CD4-positive, alpha-beta T cell treated with Interleukin-4 for 1 hour (primary cell): Measurements from ENCODE around the gene GPR107.
A peak's percentile ranks its signal among the peaks of the same experiment; 100 is the strongest.

Source experiments
- DNase-seq, 2 donors: peaks; one replicate each; pipeline ENCODE4 v3.0.0-alpha.2; 2020 to 2022

Gene GPR107

DNA sequence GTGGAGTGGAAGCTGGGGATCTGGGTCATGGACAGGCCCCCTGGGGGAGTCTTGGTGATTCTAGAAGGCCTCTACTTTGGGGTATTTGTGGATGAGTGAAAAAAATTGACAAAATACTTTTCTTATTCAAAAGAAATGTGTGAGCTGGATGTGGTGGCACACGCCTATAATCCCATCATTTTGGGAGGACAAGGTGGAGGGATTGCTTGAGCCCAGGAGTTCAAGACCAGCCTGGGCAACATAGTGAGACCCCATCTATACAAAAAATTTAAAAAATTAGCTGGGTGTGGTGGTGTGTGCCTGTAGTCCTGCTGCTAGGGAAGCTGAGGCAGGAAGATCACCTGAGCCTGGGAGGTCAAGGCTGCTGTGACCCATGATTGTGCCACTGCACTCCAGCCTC lies 111.9 kb downstream of the GPR107 start:
- DNase-seq = no peak

DNA sequence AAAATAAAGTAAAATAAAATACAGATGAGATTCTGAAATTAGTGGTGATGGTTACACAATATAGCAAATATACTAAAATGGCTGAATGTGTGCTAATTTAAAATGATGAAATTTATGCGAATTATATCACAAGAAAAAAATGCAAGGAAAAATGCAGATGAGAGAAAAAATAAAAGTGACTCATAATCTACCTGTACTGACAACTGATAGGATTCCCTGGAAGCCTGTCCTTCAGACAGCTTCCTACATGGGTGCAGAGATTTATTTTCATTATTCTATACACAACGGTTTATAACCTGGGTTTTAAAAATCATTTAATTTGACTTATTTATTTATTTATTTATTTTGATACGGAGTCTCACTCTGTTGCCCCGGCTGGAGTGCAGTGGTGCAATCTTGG lies 112.7 kb downstream of the GPR107 start:
- no peak for DNase-seq

DNA sequence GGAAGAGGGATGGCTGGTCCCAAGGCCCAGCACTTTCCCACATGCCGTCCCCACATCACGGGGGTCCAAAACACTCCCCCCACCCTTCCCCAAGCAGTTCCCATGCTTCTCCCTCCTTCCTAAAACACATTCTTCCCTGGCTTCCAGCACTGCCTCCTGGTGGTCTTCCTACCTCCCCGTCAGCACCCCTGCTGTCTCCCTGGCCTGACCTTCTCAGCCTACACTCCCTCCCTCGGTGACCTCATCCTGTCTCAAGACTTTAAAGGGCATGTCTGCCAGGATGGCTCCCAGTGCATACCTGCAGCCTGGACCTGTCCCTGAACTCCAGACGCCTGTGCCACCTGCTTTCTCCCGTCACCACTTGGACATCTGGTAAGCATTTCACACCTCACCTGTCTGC lies 114.2 kb downstream of the GPR107 start:
- DNase-seq = no peak

DNA sequence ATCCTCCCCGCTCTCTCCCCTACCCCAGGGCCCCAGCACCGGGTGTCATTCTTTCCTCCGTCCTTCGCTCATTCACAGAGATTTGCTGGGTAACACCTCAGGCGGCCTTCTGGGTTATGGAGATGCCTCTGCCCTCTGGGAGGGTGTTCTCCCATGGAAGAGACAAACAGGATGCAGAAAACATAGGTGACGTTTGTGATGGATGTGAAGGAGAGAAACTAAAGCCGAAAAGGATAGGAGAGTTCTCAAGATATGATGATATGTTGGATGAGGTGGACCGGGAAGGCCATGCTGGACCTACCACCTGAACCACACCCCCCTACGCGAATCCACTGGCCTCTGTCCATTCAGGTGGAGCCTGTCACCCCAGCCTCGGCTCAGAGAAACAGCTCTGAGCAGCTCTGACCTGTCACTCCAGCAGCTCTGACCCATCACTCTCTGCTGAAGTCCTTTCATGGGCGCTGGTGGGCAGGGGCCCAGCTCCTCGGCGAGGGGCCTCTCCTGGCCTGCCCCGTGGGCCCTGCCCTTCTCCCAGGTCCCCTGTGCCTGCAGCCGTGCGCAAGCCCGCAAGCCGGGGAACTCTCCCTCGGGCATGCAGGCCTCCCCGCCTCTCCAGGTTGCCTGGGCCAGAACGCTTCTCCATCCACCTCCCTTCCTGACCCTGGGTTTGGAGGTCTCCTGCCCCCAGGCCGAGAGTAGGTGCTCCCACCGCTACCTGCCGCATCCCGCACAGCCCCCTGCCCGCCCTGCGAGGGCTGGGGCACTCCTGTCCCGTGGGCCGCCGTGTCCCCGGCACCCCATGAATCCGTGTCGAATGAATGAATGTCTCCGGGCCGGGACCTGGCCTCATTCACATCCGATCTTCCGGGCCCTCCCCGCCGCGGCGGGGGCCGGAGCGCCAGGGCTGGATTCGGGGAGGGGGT lies 117.8 kb downstream of the GPR107 start:
- no peak for DNase-seq

- peak; percentile 34 to 35 for DNase-seq
Measured at GRCh38 chr9:130172161-130172857, 118.6 kb downstream of the GPR107 start, which contains the start of gene NCS1. TSS of gene NCS1 (plus strand) at chr9:130172404. CDS start at chr9:130172664, 260 bp downstream.

DNA sequence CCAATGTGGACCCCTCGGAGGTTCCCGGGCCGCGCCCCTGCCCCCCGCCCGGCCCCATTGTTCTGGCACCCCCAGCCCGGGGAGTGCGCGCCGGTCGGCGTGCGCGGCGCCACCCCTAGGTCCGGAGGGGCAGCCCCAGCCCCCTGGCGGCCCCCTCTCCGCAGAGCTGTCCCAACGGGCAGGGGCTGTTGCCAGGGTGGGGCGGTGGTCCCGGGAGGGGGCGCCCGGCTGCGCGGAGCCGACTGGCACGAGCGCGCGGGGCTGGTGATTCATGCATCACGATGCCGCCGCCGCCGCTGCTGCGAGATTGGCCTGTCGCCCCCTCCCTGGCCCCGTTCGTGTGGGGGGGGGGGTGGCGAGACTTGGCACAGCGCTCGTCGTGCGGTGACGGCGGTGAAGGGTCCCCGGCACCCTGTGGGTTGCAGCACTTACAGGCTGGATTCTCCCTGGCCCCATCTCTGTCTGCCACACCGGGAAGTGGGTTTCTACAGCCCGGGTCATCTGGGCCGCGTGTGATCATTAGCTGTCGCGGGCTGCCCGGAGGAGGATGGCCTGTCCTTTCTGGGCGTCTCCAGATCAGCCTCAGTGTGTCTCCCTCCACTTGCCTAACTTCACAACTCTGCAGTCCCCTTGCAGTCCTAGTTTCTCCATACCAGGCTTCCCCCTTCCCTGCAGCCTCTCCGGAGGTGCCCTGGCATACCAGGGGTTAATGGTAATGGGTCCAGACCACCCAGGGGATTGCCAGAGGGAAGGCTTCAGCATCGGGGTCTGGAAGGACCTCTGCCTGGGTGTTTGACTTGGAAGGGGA lies 119.4 kb downstream of the GPR107 start:
- peak; percentile 9 to 24 for DNase-seq

DNA sequence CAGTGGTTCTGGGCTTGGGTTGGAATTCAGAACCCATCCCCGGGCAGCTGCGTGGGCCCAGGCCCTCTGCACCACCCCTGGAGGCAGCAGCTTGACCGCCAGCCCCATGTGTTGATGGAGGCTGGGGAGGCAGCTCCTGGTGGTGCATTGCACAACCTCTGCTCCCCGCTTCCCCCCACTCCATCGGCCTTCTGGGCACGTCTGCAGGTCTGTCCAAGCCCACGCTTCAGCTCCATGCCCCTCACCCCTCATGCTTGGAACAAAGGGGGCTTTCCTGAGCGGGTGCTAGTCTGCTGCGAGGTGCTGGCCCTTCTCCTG lies 119.9 kb downstream of the GPR107 start:
- DNase-seq = no peak

DNA sequence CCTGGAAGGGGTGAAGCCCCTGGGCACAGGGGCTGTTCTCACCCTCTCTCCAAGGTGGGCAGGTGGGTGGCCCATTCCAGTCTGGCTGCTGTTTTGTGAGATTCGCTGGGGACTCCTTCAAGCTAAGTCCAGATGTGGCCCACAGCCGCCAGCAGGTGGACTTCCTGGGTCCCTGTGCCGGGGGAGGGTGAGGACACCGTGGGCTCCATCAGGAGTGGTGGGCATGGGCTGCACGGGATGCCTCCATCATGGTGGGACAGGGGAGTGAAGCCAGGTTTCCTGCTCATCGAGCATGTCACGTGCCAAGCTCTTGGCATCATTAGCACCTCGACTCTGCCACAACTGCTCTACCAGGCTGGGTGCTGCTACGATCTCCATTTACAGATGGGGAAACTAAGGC lies 120.3 kb downstream of the GPR107 start:
- DNase-seq = no peak

DNA sequence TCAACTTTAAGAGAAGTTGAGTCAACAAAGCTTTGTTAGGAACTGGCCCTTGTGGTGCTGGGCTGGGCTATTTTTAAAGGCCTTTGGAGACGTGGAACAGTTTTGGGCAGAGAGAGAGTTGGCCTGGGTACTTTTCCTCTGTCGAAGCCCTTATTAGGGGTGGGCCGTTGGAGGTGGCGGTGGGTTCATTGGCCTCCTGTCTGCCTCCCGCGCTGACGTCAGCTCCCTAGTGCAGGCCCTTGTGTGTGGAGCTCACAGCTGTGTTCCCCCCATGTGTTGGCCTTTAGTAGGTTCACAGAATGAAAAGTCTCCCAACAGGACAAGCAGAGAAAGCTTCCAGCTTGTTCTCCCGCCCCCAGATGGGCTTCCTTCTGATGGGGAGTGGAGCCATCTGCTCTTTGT lies 121.2 kb downstream of the GPR107 start:
- no peak for DNase-seq

DNA sequence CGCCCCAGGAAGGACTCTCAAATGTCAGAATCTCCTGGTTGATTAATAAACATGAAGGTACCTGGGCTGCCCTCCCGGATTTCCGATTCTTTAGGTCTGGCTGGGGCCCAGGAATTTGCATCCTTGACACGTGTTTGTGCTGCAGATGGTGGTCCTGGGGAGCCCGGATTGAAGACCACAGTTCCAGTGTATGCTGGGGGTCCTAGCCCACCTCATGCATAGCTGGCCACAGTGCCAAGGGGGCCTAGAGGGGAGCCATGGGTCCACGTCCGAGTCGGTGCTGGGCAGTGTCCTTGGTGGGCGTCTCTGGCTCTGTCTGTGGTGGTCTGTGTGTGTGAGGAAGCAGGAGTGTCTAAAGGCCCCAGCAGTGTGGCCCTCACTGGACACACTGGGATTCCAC lies 121.6 kb downstream of the GPR107 start:
- no peak for DNase-seq

- DNase-seq = no peak
Measured at GRCh38 chr9:130176760-130177159, 123.1 kb downstream of the GPR107 start.

- no peak for DNase-seq
Measured at GRCh38 chr9:130177898-130178805, 124.4 kb downstream of the GPR107 start.

GRCh38 chr9:130179331-130179907 lies 125.7 kb downstream of the GPR107 start:
- DNase-seq = no peak

DNA sequence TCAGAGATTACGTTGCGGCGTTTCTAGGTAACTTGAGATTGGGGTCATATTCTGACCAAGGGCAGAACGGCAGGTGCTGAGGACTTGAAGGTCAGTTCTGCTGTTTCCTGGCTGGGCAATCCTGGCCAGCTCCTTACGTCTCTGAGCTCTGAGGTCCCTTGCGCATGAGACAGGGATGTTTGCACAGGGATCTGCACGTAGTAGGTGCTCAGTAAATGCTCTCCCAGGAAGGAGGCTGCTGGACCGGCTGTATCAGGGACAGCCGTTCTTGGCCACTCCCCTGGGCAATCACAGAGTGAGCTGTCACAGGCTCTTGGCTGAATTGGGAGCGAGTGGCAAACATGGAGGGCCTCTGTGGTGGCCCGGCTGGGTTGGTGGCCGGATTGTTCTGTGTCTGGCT lies 126.8 kb downstream of the GPR107 start:
- DNase-seq = no peak

DNA sequence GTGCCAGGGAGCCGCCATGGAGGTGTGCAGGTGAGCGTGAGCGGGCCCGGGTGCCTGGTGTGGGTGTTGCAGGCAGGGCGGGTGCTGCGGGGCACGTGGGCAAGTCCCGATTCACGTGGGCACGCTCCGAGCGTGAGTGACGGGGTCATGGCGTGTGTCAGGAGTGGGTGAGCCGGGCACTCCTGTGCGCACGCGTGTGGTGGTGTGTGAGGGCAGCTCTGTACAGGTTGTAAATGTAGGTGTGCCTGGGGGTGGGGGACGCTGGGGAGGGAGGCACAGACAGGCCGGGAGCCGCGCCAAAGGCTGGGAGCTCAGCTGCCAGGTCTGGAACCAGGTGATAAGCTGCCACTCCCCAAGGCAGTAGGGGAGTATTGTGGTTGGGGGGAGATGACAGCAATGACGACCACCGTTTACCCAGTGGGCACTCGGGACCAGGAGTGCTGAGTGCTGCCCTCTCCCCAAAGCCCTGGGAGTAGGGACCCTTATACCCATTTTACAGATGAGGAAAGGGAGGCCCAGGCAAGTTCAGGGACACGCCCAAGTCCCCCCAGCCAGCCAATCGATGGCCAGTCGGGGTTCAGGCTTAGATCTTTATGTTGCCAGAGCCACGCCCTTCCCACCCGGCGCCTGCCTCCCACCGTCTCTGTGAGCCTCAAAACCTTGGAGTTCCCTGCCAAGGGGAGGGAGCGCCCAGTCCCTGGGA lies 128.1 kb downstream of the GPR107 start:
- no peak for DNase-seq

- no peak for DNase-seq
Measured at GRCh38 chr9:130182381-130182909, 128.7 kb downstream of the GPR107 start.

GRCh38 chr9:130183133-130183762 lies 129.5 kb downstream of the GPR107 start:
- no peak for DNase-seq

DNA sequence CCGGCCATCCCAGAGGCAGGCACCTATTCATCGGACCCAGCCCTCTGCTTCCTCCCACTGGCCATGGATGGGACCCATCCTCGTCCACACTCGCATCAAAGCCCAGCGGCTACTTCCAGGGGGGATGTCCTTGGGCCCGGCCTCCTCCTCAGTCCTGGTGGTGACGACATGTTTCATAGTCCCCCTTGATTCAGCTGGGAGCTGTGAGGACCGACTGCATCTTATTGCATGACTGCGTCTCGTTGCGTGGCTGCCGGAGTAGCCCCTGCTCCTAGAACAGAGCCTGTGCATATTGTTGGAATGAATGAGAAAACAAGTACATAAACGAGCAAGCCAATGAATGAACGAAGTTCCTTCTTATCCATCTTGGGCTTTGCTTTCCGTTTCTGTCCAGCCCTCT lies 131.3 kb downstream of the GPR107 start:
- no peak for DNase-seq

- DNase-seq = no peak
Measured at GRCh38 chr9:130185490-130186031, 131.9 kb downstream of the GPR107 start.

- no peak for DNase-seq
Measured at GRCh38 chr9:130186051-130186450, 132.3 kb downstream of the GPR107 start.
